ENCODE results near the gene ASPG. TPM values are rescaled to one million over a fixed set of nuclear protein-coding genes. Genes with fewer than 3 reads are reported as not detected.

ASPG gene
- total and polyA plus RNA-seq, 2 experiments from 2014 or later, result 5.9 to 20.3 TPM

- Histone ChIP-seq H2AFZ (no peak overlapping the region), H4K20me1 (ENCODE audit: insufficient read depth, poor library complexity, severe bottlenecking) (no peaks in the 10 kb centered on the region), H3K27ac (no peak overlapping the region), H3K4me3 (no peak overlapping the region), H3K9me2 (replicated peaks; ENCODE audit: insufficient read depth) (no peaks in the 10 kb centered on the region), H3K4me2 (no peak overlapping the region), H3K27me3 (no peaks in the 10 kb centered on the region), H3K79me2 (no peaks in the 10 kb centered on the region), H3K9me3 (ENCODE audit: low read depth) (no peaks in the 10 kb centered on the region), H3K4me1 (ENCODE audit: insufficient read depth) (peaks cover 26% of the 10 kb centered on the region), H3K36me3 (replicated peaks; ENCODE audit: insufficient read depth, low read depth) (no peaks in the 10 kb centered on the region)
- DNase-seq (ENCODE audit: low spot score), result no peak
- WGBS (ENCODE audit: low lambda C conversion rate, missing lambda C conversion rate), result 89% methylated on average over 14 of the region's 15 CpGs
- TF ChIP-seq CTCF (IDR thresholded peaks at IDR 0.05; ENCODE audit: poor library complexity), result no peak
- TF ChIP-seq EZH2phosphoT487 (IDR thresholded peaks at IDR 0.05; ENCODE audit: low read depth, severe bottlenecking, unreplicated experiment), result no peak
- TF ChIP-seq EZH2 (IDR thresholded peaks at IDR 0.05; ENCODE audit: borderline replicate concordance), result no peak
These were observed 60.5 kb downstream of the ASPG start for GRCh38 chr14:104145826-104146601.

GRCh38 chr14:104146651-104147345, 61.3 kb downstream of the ASPG start:
- H3K9me2 ChIP-seq (replicated peaks; ENCODE audit: insufficient read depth), result no peaks in the 10 kb centered on the region
- no peak overlapping the region for H3K27ac ChIP-seq
- H3K27me3 ChIP-seq, result no peaks in the 10 kb centered on the region
- no peaks in the 10 kb centered on the region for H3K36me3 ChIP-seq (replicated peaks; ENCODE audit: insufficient read depth, low read depth)
- H3K79me2 ChIP-seq, result no peaks in the 10 kb centered on the region
- H3K4me3 ChIP-seq, result no peak overlapping the region
- DNase-seq (ENCODE audit: low spot score), result no peak
- no peaks in the 10 kb centered on the region for H3K9me3 ChIP-seq (ENCODE audit: low read depth)
- no peak for TF ChIP-seq EZH2phosphoT487 (IDR thresholded peaks at IDR 0.05; ENCODE audit: low read depth, severe bottlenecking, unreplicated experiment)
- H3K4me1 ChIP-seq (ENCODE audit: insufficient read depth), result peaks cover 26% of the 10 kb centered on the region
- no peaks in the 10 kb centered on the region for H4K20me1 ChIP-seq (ENCODE audit: insufficient read depth, poor library complexity, severe bottlenecking)
- WGBS (ENCODE audit: low lambda C conversion rate, missing lambda C conversion rate), result 90% methylated on average over 22 of the region's 22 CpGs
- H2AFZ ChIP-seq, result no peak overlapping the region
- H3K4me2 ChIP-seq, result no peak overlapping the region

GRCh38 chr14:104147346-104148125, 62.0 kb downstream of the ASPG start:
- Histone ChIP-seq H3K9me3 (ENCODE audit: low read depth) (no peaks in the 10 kb centered on the region), H3K79me2 (no peaks in the 10 kb centered on the region), H3K27me3 (no peaks in the 10 kb centered on the region), H3K9me2 (replicated peaks; ENCODE audit: insufficient read depth) (no peaks in the 10 kb centered on the region), H3K36me3 (replicated peaks; ENCODE audit: insufficient read depth, low read depth) (no peaks in the 10 kb centered on the region), H3K4me2 (no peak overlapping the region), H3K4me3 (no peak overlapping the region), H4K20me1 (ENCODE audit: insufficient read depth, poor library complexity, severe bottlenecking) (no peaks in the 10 kb centered on the region), H3K4me1 (ENCODE audit: insufficient read depth) (peaks cover 26% of the 10 kb centered on the region), H3K27ac (no peak overlapping the region), H2AFZ (no peak overlapping the region)
- no peak for DNase-seq (ENCODE audit: low spot score)
- WGBS (ENCODE audit: low lambda C conversion rate, missing lambda C conversion rate), result 82% methylated on average over 28 of the region's 28 CpGs
- no peak for TF ChIP-seq CTCF (IDR thresholded peaks at IDR 0.05; ENCODE audit: poor library complexity)
- no peak for TF ChIP-seq EZH2phosphoT487 (IDR thresholded peaks at IDR 0.05; ENCODE audit: low read depth, severe bottlenecking, unreplicated experiment)
- TF ChIP-seq EZH2 (IDR thresholded peaks at IDR 0.05; ENCODE audit: borderline replicate concordance), result no peak

All from hepatocyte (in vitro differentiated cells).